Measurements from ENCODE around the gene PCLO.

DNA sequence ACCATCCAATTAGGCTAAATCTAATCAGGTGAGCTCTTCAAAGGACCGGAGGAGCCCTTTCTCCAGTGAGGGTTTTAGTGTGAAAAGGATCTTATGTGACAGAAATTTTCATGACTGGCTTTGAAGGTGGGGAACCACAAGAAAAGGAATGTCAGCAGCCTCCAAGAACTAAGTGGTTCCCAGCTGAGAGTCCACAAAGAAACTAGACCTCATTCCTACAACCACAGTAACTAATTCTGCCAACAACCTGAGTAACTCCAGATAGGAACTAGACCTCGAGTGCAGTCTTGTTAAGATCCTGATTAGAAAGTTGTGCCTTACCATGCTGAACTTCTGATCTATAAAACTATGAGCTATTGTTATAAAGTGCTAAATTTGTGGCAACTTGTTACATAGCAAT, 51.3 kb downstream of the PCLO start:
- TF ChIP-seq TAF1 (IDR thresholded peaks at IDR 0.05; ENCODE audit: control insufficient read depth, extremely low read depth, insufficient read depth, low read length, severe bottlenecking), result no peak
- no peak for TF ChIP-seq ZNF143 (CRISPR knock-in tag; IDR thresholded peaks at IDR 0.05)
- no peak for TF ChIP-seq RFX1 (IDR thresholded peaks at IDR 0.05)
- TF ChIP-seq SIN3A (IDR thresholded peaks at IDR 0.05; ENCODE audit: borderline replicate concordance in 2 of 2, control insufficient read depth in 1 of 2, low read depth in 2 of 2, low read length in 2 of 2), result no peak
- TF ChIP-seq SMARCC2 (IDR thresholded peaks at IDR 0.05; ENCODE audit: low read depth), result no peak
- TF ChIP-seq PTRF (tag; IDR thresholded peaks at IDR 0.05), result no peak
- TF ChIP-seq, protein P1, sequence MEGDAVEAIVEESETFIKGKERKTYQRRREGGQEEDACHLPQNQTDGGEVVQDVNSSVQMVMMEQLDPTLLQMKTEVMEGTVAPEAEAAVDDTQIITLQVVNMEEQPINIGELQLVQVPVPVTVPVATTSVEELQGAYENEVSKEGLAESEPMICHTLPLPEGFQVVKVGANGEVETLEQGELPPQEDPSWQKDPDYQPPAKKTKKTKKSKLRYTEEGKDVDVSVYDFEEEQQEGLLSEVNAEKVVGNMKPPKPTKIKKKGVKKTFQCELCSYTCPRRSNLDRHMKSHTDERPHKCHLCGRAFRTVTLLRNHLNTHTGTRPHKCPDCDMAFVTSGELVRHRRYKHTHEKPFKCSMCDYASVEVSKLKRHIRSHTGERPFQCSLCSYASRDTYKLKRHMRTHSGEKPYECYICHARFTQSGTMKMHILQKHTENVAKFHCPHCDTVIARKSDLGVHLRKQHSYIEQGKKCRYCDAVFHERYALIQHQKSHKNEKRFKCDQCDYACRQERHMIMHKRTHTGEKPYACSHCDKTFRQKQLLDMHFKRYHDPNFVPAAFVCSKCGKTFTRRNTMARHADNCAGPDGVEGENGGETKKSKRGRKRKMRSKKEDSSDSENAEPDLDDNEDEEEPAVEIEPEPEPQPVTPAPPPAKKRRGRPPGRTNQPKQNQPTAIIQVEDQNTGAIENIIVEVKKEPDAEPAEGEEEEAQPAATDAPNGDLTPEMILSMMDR (IDR thresholded peaks at IDR 0.05 in 2 of 3, conservative IDR thresholded peaks at IDR 0.05 in 1 of 3; ENCODE audit: insufficient read depth in 2 of 3, low read depth in 1 of 3, low read length in 3 of 3), result no peak
- no peak for TF ChIP-seq NONO (IDR thresholded peaks at IDR 0.05; ENCODE audit: low read depth in 2 of 2, low read length in 1 of 2)
- no peak for TF ChIP-seq EZH2 (IDR thresholded peaks at IDR 0.05; ENCODE audit: borderline replicate concordance, low read depth, low read length)
- TF ChIP-seq, protein P2, sequence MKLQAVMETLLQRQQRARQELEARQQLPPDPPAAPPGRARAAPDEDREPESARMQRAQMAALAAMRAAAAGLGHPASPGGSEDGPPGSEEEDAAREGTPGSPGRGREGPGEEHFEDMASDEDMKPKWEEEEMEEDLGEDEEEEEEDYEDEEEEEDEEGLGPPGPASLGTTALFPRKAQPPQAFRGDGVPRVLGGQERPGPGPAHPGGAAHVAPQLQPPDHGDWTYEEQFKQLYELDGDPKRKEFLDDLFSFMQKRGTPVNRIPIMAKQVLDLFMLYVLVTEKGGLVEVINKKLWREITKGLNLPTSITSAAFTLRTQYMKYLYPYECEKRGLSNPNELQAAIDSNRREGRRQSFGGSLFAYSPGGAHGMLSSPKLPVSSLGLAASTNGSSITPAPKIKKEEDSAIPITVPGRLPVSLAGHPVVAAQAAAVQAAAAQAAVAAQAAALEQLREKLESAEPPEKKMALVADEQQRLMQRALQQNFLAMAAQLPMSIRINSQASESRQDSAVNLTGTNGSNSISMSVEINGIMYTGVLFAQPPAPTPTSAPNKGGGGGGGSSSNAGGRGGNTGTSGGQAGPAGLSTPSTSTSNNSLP (IDR thresholded peaks at IDR 0.05; ENCODE audit: borderline replicate concordance, low read depth, low read length), result no peak
- TF ChIP-seq ZFPM2 (CRISPR knock-in tag; IDR thresholded peaks at IDR 0.05), result no peak
- TF ChIP-seq ZNF174 (CRISPR knock-in tag; IDR thresholded peaks at IDR 0.05), result no peak
